ENCODE measurements around the gene SYT9.

The SYT9 gene

GRCh38 chr11:7444091-7444981 is 192.6 kb downstream of the SYT9 start:
- TF ChIP-seq CTCF (IDR thresholded peaks at IDR 0.05), result no peak

GRCh38 chr11:7445564-7445963 is 193.9 kb downstream of the SYT9 start:
- TF ChIP-seq CTCF (IDR thresholded peaks at IDR 0.05), result no peak

GRCh38 chr11:7448201-7448600 is 196.5 kb downstream of the SYT9 start:
- TF ChIP-seq CTCF (IDR thresholded peaks at IDR 0.05), result no peak

- TF ChIP-seq CTCF (IDR thresholded peaks at IDR 0.05), result no peak
These were observed 197.6 kb downstream of the SYT9 start for GRCh38 chr11:7449211-7449840.

GRCh38 chr11:7449841-7450214 is 198.1 kb downstream of the SYT9 start:
- TF ChIP-seq CTCF (IDR thresholded peaks at IDR 0.05), result no peak

GRCh38 chr11:7450836-7451235 is 199.1 kb downstream of the SYT9 start:
- no peak for TF ChIP-seq CTCF (IDR thresholded peaks at IDR 0.05)

- no peak for TF ChIP-seq CTCF (IDR thresholded peaks at IDR 0.05)
These were observed 199.8 kb downstream of the SYT9 start for GRCh38 chr11:7451520-7451919.

Data from LNCAP (cell line).